ENCODE results near the gene TFB2M. TPM values are rescaled to one million over a fixed set of nuclear protein-coding genes. Genes with fewer than 3 reads are reported as not detected.

TFB2M gene
- total and polyA plus RNA-seq, 10 of the 15 experiments (the other 5 are each of a cell fraction or from before 2014, with no cell fraction given), result 25.2 to 66.0 (median 36.1) TPM

DNA sequence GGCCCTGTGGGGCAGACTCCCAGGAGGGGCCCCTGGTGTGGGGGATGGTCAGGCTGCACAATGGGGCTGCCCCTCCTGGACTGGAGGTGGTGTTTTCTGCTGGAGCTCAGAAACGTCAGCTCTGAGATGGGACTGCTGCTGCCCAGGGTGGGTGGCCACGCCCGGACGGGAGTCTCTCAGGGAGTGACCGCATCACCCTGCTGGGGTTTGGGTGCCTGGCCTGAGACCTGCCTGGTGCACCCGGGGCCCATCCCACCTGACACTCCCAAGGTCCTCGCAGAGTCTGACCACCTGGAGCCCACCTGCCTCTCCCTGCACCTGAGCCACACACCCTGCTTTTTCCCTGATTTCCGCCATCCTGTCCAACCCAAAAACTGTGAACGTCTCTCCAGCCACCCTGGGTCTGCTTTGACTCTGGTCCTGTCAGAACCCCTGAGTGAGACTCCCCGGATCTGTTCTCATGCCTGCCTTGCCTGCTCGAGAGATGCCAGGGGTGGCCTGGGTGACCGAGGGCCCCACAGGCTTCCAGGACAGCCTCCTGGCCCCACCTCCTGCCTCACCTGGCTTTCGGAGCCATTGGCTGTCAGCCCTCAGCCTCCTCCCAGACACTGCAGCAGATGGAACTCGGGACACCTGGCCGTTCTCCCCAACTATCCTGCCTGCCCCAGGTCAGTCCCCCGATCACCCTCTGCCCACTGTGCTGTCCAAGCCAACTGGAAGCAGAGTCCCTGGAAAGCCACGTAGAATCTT, 47.4 kb downstream of the TFB2M start:
- CTCF ChIA-PET, result no interaction called here

DNA sequence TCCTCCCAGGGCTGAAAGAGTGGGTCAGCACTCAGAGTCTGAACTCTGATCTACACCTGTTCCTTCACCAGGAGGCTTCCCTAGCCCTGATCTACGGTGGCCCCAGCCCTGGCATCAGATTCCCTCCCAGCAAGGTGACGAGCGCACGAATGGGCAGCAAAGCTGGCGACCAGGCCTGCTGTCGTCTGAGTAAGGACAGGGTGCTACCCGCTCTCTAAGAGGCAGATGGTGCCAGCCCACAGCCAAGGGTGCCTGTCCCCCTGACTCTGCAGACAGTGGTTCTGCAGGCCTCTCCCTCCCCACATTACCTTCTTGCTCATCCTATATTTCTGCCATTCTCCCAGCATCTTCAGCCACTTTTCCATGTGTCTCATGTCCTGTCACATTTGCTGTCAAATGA, 48.7 kb downstream of the TFB2M start:
- H3K27ac ChIP-seq (ENCODE audit: control insufficient read depth, insufficient read depth), result no peak overlapping the region
- H3K9ac ChIP-seq (ENCODE audit: control insufficient read depth, insufficient read depth, low read length), result no peak overlapping the region
- ChIA-PET CTCF (interaction anchor here (1.1 kb wide), 1 partner anchor 20 kb away, joined by 4 read pairs; no protein-coding TSS in a partner anchor), POLR2A (no interaction called here), RAD21 (ENCODE audit: unreplicated experiment) (no interaction called here), SMC1A (ENCODE audit: uncharacterized antibody, unreplicated experiment) (no interaction called here)
- H4K20me1 ChIP-seq (ENCODE audit: control insufficient read depth, insufficient read depth), result no peaks in the 10 kb centered on the region
- intact Hi-C loops (cut with micrococcal nuclease; ENCODE audit: unreplicated experiment), result no loop called here
- no peaks in the 10 kb centered on the region for H3K27me3 ChIP-seq (replicated peaks in 1 of 2; ENCODE audit: control insufficient read depth in 2 of 2, insufficient read depth in 2 of 2, low read length in 1 of 2)
- FAIRE-seq (no peak), ATAC-seq (no peak), DNase-seq (ENCODE audit: low read depth, low spot score) (no peak)
- no peaks in the 10 kb centered on the region for H3K36me3 ChIP-seq (ENCODE audit: control insufficient read depth in 2 of 2, insufficient read depth in 2 of 2, low read length in 1 of 2)
- WGBS (ENCODE audit: insufficient coverage, insufficient replicate concordance, low lambda C conversion rate, missing lambda C conversion rate), result 62% methylated on average over 7 of the region's 7 CpGs
- no peak overlapping the region for H3K4me3 ChIP-seq
- H2AFZ ChIP-seq (ENCODE audit: control insufficient read depth, low read depth, low read length), result no peak overlapping the region
- H3K4me1 ChIP-seq (ENCODE audit: control insufficient read depth, insufficient read depth, low read length), result no peaks in the 10 kb centered on the region
- H3K9me3 ChIP-seq (replicated peaks; ENCODE audit: control insufficient read depth, insufficient read depth, low read length), result peaks cover 20% of the 10 kb centered on the region; the same call in 2 of the 3 replicates
- H3K79me2 ChIP-seq (ENCODE audit: control insufficient read depth, insufficient read depth, low read length), result no peaks in the 10 kb centered on the region
- in situ Hi-C loops (cut with MboI), result no loop called here
- BruUV-seq (replicated peaks), result no TSS peak
- no peak overlapping the region for H3K4me2 ChIP-seq (ENCODE audit: control insufficient read depth, insufficient read depth)
- TF ChIP-seq YBX1 (IDR thresholded peaks at IDR 0.05) (no peak), ASH2L (IDR thresholded peaks at IDR 0.05; ENCODE audit: borderline replicate concordance, low read depth) (no peak), TCF3 (IDR thresholded peaks at IDR 0.05; ENCODE audit: borderline replicate concordance, insufficient read depth, low read depth, low read length) (no peak)
- TF ChIP-seq, protein P1, sequence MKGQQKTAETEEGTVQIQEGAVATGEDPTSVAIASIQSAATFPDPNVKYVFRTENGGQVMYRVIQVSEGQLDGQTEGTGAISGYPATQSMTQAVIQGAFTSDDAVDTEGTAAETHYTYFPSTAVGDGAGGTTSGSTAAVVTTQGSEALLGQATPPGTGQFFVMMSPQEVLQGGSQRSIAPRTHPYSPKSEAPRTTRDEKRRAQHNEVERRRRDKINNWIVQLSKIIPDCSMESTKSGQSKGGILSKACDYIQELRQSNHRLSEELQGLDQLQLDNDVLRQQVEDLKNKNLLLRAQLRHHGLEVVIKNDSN (IDR thresholded peaks at IDR 0.05; ENCODE audit: borderline replicate concordance, extremely low read length, insufficient read depth, low read depth, low read length), result no peak

More for the DNA sequence above, 47.4 kb downstream of the TFB2M start:
- in situ Hi-C loops (cut with MboI) (no loop called here), intact Hi-C loops (cut with micrococcal nuclease; ENCODE audit: unreplicated experiment) (no loop called here)
- DNase-seq (ENCODE audit: low read depth, low spot score), result no peak
- H4K20me1 ChIP-seq (ENCODE audit: control insufficient read depth, insufficient read depth), result no peaks in the 10 kb centered on the region
- H3K4me2 ChIP-seq (ENCODE audit: control insufficient read depth, insufficient read depth), result no peak overlapping the region
- H3K27me3 ChIP-seq (replicated peaks in 1 of 2; ENCODE audit: control insufficient read depth in 2 of 2, insufficient read depth in 2 of 2, low read length in 1 of 2), result no peaks in the 10 kb centered on the region
- BruUV-seq (replicated peaks), result no TSS peak
- TF ChIP-seq TCF7 (IDR thresholded peaks at IDR 0.05; ENCODE audit: borderline replicate concordance) (no peak), NFXL1 (IDR thresholded peaks at IDR 0.05; ENCODE audit: borderline replicate concordance) (no peak), FOS (IDR thresholded peaks at IDR 0.05; ENCODE audit: borderline replicate concordance, extremely low read depth, insufficient read length) (no peak), FOXK2 (IDR thresholded peaks at IDR 0.05) (no peak)
- no peaks in the 10 kb centered on the region for H3K79me2 ChIP-seq (ENCODE audit: control insufficient read depth, insufficient read depth, low read length)
- WGBS (ENCODE audit: insufficient coverage, insufficient replicate concordance, low lambda C conversion rate, missing lambda C conversion rate), result 60% methylated on average over 16 of the region's 17 CpGs
- no peak overlapping the region for H3K27ac ChIP-seq (ENCODE audit: control insufficient read depth, insufficient read depth)
- H3K4me3 ChIP-seq, result no peak overlapping the region
- no peak overlapping the region for H3K9ac ChIP-seq (ENCODE audit: control insufficient read depth, insufficient read depth, low read length)
- no peaks in the 10 kb centered on the region for H3K4me1 ChIP-seq (ENCODE audit: control insufficient read depth, insufficient read depth, low read length)
- no peak for FAIRE-seq
- no peaks in the 10 kb centered on the region for H3K36me3 ChIP-seq (ENCODE audit: control insufficient read depth in 2 of 2, insufficient read depth in 2 of 2, low read length in 1 of 2)
- no peak for ATAC-seq
- peaks cover 20% of the 10 kb centered on the region; the same call in 2 of the 3 replicates for H3K9me3 ChIP-seq (replicated peaks; ENCODE audit: control insufficient read depth, insufficient read depth, low read length)
- no peak overlapping the region for H2AFZ ChIP-seq (ENCODE audit: control insufficient read depth, low read depth, low read length)
- ChIA-PET RAD21 (ENCODE audit: unreplicated experiment) (no interaction called here), POLR2A (interaction anchor here (0.7 kb wide), 1 partner anchor 80 kb away, joined by 4 read pairs; no protein-coding TSS in a partner anchor), SMC1A (ENCODE audit: uncharacterized antibody, unreplicated experiment) (no interaction called here)
